Iris pigment epithelial cell (primary cell): ENCODE data around the gene SPATC1L.
"Not testable (repeated sequence)": the region's sequence is repeated elsewhere in the genome, so short reads cannot be mapped to it uniquely, and the experiment has no call there.

Experiments
- DNase-seq: peaks from one replicate; pipeline ENCODE4 v3.0.0-alpha.2; 2011; ENCODE audit warnings: low read depth

The SPATC1L gene

DNA sequence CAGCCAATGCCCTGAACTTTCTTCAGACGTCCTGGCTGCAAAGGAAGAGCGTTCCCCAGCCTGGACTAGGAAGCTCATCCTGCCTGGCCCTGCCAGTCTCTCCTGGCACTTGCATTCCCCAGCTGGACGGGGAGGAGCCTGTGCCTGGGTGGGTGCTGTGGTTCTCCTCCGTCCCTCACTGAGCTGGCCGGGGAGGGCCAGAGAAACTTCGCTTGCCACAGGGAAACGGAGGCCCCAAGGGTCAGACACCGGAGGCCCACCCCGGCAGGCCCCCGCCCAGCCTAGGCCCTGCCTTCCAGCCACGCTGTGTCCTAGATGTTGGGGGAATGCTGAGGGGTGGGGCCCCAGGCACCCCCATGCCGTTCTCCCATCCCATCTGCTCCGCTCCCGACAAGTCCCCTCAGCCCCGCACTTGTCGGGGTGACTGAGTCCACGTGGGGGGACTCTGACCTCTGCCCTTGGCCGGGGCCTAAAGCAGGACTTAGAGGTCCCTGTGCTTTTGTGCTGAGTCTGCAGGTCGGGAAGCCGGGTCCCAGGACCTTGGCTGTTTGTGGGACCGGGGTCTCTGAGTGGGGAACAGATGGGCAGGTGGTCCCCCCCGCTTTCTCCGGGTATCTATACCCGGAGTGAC is 33.7 kb downstream of the SPATC1L start:
- no peak for DNase-seq

DNA sequence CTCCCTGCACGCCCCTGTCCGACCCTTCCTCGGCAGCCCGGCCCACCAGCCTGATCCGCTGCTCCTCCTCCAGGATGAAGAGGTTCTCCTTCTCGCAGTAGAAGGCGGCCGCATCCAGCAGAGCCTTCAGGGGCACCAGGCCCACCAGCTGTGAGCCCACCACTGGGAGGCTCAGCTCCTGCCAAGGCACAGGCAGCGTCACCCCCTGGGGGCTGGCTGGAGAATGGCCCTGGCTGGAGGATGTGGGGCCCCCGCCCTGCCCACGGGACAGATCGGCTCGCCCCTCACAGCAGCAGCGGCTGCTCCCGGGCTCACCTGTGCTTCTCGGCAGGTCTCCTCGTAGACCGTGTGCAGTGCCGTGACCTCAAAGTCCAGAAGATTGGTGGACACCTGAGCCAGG is 34.2 kb downstream of the SPATC1L start:
- DNase-seq: no peak

DNA sequence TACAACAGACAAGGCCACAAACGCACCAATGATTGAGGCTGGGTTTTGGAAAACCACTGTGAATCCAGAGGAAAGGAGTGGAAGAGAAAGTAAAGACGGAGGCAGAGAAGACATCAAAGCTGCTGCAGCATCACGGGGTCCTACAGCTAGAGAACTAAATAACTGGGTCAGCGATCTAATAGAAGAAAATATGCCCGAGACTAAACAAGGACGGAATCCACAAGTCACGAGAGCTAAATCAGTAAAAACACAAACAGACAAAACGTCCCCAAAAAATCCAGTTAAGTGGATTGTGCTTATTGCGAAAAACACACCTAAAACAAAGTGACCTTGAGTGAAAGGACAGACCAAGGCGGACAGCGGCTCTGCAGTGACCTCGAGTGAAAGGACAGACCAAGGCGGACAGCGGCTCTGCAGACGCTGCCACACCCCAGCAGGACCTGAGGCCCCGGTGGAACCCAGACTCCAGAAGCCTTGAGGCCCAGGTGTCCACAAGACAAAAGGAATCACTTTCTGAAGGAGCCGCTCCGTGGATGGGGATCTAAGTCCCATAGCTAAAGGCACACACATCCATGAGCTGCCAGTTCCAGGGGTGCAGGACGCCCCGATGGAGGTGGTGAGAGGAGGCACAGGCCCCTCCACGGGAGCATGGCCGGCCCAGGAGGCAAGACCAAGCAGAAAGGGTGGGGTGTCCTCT is 34.9 kb downstream of the SPATC1L start:
- DNase-seq: no peak

DNA sequence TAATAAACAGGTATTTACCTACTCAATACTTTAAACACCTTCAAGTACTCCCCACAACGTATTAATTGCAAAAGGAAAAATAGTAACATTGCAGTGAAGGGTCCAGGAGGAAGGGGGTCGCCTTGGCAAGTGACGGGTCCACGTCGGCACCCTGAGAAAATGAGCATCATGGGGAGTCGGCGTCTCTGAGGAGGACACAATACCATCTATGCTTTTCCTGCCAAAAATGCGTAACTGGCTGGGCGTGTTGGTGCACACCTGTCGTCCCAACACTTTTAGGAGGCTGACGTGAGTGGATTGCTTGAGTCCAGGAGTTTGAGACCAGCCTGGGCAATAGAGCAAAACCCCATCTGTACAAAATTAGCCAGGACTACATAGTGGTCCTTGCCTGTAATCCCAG is 36.2 kb downstream of the SPATC1L start:
- no peak for DNase-seq

DNA sequence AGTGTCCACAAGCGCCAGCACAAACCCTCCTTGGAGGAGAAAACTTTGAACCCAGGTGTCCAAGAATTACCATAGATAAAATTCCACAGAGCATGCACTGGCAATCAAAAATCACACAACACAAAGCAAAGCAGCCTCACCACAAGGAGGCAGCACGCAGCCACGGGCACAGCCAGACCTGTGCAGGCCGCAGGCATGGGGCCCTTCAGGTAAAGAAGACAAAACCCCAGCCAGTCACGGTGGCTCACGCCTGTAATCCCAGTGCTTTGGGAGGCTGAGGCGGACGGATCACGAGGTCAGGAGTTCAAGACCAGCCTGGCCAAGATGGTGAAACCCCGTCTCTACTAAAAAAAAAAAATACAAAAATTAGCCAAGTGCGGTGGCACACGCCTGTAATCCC is 36.8 kb downstream of the SPATC1L start:
- DNase-seq: peak; percentile 49

DNA sequence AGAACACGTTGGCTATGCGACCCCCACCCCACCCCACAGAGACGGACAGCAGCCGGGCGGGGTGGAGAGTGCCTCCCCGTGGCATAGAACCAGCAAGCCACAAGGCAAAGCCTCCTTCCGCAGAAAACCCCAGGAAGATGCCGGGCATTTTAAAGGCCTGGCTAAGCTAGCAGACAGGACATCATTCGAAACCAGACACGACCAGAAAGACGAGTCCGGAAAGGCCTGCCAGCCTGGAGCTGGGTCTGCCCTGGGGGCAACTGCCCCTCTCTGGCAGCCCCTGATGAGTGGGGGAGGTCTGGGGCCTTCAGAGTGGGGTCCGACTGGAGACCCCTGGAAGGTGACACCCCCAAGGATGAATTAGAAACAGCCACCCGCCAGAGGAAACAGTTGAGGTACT is 37.4 kb downstream of the SPATC1L start:
- DNase-seq: no peak

DNA sequence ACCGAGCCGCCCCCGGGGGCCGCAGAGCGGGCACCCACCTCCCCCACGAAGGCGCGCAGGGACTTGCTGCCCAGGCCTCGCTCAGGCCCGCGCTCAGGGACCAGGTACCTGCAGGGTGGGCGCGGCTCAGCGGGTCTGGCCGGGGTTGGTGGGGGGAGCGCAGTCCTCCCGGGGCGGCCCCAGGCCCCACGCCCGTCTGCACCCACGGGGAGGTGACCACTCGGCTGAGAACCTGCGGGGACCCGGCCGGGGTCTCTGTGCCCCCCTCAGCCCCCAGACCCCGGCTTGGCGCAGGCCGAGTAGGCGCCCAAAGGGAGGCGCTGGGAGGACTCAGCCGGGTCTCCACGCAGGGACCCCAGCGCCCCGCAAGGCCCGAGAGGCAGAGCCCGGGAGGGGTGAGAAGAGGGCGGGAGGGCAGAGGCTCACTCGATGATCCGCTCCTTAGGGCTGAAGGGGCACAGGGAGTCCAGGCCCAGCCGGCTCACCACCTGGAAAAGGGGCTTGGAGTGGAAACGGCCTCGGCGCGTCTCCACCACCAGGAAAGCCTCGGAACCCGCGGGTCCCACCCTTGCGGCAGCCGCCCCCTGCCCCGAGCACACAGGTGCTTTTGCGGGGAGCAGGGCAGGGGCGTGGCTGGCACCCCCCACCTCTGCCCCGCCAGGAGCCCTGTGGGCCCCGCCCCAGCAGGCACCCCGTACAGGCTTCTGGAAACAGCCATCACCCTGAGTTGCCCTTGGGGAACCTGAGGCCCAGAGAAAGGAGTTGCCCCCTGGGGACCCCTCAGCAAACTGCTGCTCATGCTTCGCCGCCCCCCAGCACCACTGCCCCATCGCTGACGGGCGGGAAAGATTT is 38.2 kb downstream of the SPATC1L start:
- DNase-seq: no peak

DNA sequence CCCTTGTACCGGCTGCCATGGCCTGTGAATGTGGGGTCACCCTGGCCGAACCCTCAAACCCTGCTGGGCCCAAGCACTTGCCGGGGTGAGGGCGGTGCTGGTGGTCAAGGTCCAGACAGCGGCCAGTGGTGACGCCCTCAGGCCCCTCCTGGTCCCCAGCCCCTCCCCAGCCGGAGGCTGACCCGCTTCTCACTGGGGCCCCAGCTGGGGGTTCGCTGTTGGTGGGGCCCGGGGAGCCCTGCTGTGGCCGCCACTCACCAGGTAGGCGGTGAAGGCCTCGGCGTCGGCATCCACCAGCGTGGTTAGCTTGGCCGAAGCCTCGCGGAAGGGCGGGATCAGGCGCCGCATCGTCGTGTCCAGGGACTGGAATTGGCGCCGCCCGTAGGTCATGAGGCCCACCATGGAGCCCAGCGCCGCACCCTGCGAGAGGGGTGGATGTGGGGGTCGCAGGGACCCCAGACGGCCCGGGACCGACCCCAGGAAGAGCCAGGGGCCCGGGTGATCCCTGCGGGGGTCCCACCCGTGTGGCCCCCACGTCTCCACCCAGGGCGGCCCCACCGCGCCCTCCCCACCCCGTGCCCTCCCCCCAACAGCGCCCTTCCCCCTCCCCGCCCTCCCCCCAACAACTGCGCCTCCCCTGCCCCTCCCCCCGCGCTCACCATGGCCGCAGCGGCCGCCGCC is 39.0 kb downstream of the SPATC1L start:
- no peak for DNase-seq

DNA sequence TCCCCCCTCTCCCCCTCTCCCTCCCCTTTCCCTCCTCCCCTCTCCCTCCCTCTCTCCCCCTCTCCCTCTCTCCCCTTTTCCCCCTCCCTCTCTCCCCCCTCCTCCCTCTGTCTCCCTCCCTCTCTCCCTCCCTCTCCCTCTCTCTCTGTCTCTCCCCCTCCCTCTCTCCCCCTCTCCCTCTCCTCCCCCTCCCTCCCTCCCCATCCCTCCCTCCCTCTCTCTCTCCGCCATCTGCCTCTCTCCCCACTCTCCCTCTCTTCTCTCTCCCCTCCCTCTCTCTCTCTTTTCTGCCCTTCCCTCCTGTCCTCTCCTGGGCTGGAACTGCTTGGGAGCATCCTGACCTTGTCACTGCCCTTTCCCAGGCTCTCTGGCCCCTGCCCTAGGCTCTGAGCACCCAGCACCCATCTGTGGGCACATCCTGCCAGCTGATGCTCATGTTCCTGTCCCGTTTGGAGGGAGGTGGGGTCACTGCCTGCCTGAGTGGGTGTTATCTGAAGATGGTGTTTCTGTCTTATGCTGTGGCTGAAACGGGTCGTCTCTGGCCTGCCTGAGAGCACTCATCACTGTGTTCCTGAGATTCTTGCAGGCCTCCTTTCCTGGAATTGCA is 39.7 kb downstream of the SPATC1L start:
- DNase-seq: no peak

DNA sequence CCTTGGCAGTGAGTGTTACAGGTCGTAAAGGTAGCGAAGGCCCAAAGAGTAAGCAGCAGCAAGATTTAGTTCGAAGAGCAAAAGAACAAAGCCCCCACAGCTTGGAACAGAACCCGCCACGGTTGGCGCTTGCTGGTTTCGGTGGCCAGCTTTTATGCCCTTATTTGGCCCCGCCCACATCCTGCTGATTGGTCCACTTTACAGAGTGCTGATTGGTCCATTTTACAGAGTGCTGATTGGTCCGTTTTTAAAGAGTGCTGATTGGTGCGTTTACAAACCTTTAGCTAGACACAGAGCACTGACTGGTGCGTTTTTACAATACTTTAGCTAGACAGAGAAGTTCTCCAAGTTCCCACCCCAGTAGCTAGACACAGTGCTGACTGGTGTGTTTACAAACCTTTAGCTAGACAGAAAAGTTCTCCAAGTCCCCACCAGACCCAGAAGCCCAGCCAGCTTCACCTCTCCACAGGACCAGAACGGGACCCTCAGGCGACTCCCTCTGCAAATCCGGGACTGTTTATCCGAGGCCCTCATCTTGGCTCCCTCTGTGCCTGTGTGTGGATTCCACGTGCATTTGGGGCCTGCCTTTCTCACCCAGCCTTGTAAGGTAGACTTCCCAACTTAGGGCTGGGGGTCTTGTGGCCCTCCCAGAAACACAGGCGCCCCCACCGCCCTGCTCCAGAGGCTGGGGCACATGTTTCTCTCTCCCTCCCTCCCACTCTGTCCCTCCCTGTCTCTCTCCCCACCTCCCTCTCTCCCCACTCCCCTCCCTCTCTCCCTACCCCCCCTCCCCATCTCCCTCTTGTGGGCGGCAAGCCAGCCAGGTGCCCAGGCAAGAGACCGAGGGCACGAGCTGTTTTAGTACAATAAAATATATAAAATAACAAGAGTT is 41.4 kb downstream of the SPATC1L start:
- no peak for DNase-seq

DNA sequence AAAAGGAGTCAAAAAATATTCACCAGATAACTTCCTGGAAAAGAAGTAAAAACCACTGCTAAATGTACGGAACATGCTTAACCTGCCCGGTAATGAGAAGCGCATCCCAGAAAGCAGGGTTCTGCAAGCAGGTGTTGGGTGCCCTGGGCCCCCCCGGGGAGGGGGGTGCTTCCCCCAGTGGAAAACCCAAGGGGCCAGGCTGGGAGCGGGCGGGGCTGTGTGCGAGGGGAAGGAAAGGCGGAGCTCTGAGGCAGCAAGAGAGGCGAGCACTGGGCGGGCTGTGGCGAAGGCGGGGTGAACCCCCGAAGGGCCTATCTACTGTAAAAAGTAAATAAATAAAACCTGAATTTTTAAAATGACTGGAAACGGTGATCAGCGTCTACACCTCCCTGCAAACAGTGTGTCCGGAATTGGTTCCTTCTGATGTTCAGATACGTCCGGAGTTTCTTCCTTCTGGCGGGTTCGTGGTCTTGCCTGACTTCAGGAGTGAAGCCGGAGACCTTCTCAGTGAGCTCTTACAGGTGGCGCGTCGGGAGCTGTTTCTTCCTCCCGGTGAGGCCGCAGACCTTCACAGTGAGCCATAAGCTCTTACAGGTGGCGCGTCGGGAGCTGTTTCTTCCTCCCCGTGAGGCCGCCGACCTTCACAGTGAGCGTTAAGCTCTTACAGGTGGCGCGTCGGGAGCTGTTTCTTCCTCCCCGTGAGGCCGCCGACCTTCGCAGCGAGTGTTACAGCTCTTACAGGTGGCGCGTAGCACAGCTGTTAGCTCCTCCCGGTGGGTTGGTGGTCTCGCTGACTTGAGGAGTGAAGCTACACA is 42.3 kb downstream of the SPATC1L start:
- no peak for DNase-seq

DNA sequence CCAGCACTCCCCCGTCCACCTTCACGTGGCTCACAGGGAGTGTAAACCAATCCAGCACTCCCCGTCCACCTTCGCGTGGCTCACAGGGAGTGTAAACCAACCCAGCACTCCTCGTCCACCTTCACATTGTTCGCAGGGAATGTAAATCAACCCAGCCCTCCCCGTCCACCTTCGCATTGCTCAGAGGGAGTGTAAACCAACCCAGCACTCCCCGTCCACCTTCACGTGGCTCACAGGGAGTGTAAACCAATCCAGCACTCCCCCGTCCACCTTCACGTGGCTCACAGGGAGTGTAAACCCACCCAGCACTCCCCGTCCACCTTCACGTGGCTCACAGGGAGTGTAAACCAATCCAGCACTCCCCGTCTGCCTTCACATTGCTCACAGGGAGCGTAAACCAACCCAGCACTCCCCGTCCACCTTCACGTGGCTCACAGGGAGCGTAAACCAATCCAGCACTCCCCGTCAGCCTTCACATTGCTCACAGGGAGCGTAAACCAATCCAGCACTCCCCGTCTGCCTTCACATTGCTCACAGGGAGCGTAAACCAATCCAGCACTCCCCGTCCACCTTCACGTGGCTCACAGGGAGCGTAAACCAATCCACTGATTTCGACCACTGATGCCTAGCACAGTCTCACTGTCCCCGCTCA is 43.8 kb downstream of the SPATC1L start:
- not testable (repeated sequence) for DNase-seq

DNA sequence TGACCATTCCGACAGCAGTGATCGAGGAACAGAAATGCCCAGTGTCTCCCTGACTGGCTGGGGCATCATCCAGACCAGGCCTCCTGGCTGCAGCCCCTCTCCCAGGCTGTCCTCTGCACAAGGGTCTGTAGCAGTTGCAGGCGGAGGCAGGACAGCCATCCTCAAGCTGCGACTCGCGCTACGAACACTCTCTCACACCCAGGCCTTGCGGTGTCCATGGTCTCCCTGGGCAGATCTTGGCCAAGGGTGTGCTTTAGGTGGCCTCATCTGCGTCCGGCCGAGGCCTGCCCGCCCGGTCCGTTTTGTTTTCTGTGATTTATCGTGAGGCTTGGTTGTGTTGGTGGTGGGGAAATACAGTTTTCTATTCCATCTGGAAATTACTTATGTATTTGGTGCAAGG is 44.6 kb downstream of the SPATC1L start:
- no peak for DNase-seq

DNA sequence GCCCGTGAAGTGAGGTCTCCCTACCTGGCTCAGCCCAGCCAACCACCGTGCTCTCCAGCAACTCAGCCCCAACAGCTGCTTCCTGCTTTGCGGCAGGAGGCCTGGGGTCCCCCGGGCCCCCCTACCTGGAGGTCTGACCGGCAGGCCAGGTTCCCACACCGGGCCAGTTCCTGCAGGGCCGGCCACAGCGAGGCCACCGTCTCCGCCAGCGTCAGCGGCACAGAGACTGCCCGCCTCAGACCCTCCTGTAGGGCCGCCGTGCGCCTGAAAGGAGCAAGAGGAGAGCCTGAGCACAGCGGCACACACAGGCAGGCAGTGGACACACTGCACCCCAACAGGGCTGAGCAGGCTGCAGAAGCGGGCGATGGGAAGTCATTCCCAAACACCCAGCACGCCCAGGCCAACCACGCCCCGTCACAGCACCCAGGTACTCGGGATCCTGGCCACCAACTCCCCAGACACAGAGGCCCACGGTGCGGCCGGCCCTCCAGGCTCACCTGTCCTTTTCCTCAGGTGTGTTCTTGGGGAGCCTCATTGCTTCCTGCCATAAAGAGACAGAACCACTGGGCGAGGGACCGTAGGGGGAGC is 45.8 kb downstream of the SPATC1L start:
- DNase-seq: no peak

DNA sequence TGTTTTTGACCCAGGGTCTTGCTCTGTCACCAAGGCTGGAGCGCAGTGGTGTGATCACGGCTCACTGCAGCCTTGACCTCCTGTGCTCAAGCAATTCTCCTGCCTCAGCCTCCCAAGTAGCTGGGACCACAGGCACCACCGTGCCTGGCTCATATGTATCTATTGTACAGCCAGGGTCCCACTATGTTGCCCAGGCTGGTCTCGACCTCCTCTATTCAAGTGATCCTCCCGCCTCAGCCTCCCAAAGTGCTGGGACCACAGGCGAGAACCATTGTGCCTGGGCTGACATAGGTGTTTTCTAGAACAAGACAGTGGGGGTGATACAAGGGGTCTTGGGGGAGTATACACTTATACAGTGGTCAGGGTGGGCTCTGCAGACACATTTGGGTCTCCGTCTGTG is 46.4 kb downstream of the SPATC1L start:
- no peak for DNase-seq

DNA sequence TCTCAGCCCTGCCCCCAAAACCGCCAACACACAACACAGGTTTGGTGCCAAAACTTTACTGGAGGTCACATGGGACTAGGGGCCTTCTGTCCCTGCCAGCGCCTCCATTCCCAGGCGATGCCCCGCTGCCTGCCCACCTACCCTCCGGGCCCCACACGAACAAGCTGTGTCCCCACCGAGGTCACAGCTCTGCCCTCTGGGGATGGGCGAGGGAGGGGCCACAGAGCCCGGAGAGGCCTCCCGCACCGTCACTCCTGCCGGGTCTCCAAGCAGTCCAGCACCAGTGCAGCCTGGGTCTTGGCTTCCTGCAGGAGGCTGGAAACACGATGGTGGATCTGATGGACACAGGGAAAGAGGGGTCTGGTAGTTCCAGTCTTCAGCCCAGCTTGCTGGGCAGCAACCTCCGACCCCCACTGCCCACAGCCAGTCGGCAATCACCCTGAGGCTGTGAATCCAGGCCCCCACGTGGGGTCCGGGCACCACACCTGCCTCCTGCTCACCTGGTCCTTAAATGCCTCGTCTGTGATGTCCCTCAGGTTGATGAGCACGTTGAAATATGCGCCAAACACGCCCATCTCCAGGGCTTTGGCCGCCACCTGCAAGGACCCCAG is 47.4 kb downstream of the SPATC1L start:
- no peak for DNase-seq

DNA sequence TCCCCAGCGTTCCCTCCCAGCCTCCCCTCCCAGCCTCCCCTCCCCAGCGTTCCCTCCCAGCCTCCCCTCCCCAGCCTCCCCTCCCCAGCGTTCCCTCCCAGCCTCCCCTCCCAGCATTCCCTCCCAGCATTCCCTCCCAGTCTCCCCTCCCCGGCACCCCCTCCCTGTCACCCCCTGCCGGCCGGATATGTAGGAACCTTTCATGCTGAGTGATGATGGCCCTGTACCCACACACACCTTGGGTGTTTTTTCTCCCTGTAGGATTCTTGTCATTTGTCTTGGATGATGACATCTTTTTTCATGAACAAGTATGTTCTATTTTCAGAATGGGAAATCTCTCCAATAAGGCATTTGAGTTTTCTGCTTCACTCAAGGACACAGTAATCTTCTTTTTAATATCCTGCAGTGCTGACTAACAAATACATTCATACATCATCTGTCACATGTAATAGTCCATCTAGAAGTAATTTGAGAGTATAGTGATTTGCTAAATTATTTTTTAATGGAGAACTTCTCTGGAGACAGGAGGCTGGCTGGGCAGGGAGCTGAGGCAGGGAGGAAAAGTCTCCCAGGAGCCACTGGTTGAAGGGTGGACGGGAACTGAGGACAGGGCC is 48.4 kb downstream of the SPATC1L start:
- no peak for DNase-seq
